A549 (cell line): ENCODE data around the gene ABITRAM.

Source experiments
- EP300 ChIP-seq, 2 experiments: fragments of >200 bp; sonication (Bioruptor Twin); formaldehyde crosslinking; IDR thresholded peaks; 2 replicates in 1 of 2; 3 replicates in 1 of 2; pipeline ENCODE4 v1.6.1; 2016 to 2017
- ESRRA ChIP-seq: fragments of 150-350 bp; IDR thresholded peaks from 2 replicates; pipeline ENCODE4 v1.6.1; 2014; ENCODE audit warnings: mild to moderate bottlenecking, low read length, borderline replicate concordance
- NR3C1 ChIP-seq: fragments of >200 bp; sonication (Bioruptor Twin); formaldehyde crosslinking; IDR thresholded peaks from 3 replicates; pipeline ENCODE4 v1.6.1; 2017
- PHF8 ChIP-seq: fragments of 200-600 bp; sonication (generic); IDR thresholded peaks from 2 replicates; pipeline ENCODE4 v1.6.1; 2016; ENCODE audit warnings: low read depth, mild to moderate bottlenecking, antibody characterized with exemption, moderate library complexity, borderline replicate concordance
- POLR2A ChIP-seq: IDR thresholded peaks from 2 replicates; pipeline ENCODE4 v1.6.1; 2012; ENCODE audit warnings: mild to moderate bottlenecking, low read length
- RAD21 ChIP-seq, 2 experiments: fragments of >200 bp in 1 of 2; sonication (Bioruptor Twin) in 1 of 2; formaldehyde crosslinking in 1 of 2; IDR thresholded peaks in 1 of 2; conservative IDR thresholded peaks in 1 of 2; 2 replicates in 1 of 2; 3 replicates in 1 of 2; pipeline ENCODE4 v1.6.1; 2012 to 2018; ENCODE audit warnings: inconsistent platforms in 1 of 2
- SMC3 ChIP-seq: fragments of >200 bp; sonication (Bioruptor Twin); formaldehyde crosslinking; IDR thresholded peaks from 3 replicates; pipeline ENCODE4 v1.6.1; 2018; ENCODE audit warnings: inconsistent platforms
- TF ChIP-seq, protein P1 (sequence below): fragments of 150-350 bp; IDR thresholded peaks from 2 replicates; pipeline ENCODE4 v1.6.1; 2014; ENCODE audit warnings: low read depth, mild to moderate bottlenecking, low read length
- TF ChIP-seq, protein P2 (sequence below): fragments of >200 bp; sonication (Bioruptor Twin); formaldehyde crosslinking; IDR thresholded peaks from 3 replicates; pipeline ENCODE4 v1.5.1; 2016
- TF ChIP-seq, protein P3 (sequence below): IDR thresholded peaks from 2 replicates; pipeline ENCODE4 v1.6.1; 2012; ENCODE audit warnings: low read depth, borderline replicate concordance

DNA sequence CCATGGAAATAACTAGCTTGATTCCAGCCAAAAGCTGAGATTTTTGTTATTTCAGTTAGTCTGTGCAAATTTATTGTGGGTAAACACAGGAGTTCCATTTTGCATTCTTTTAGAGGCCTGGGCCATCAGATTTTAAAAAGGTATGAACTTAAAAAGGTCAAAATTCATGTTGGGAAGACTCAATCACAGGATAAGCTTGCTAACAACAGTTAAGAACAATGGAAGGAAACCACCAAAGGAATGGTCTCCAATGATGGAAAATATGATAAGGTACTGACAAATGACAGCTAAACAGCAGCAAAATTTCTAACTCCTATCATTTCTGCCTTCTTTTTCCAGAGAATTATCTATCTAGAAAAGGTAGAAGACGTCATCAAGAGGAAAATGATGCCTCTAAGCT, 16.0 kb downstream of the ABITRAM start:
- TF ChIP-seq, protein P1, sequence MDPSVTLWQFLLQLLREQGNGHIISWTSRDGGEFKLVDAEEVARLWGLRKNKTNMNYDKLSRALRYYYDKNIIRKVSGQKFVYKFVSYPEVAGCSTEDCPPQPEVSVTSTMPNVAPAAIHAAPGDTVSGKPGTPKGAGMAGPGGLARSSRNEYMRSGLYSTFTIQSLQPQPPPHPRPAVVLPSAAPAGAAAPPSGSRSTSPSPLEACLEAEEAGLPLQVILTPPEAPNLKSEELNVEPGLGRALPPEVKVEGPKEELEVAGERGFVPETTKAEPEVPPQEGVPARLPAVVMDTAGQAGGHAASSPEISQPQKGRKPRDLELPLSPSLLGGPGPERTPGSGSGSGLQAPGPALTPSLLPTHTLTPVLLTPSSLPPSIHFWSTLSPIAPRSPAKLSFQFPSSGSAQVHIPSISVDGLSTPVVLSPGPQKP, result no peak
- TF ChIP-seq, protein P2, sequence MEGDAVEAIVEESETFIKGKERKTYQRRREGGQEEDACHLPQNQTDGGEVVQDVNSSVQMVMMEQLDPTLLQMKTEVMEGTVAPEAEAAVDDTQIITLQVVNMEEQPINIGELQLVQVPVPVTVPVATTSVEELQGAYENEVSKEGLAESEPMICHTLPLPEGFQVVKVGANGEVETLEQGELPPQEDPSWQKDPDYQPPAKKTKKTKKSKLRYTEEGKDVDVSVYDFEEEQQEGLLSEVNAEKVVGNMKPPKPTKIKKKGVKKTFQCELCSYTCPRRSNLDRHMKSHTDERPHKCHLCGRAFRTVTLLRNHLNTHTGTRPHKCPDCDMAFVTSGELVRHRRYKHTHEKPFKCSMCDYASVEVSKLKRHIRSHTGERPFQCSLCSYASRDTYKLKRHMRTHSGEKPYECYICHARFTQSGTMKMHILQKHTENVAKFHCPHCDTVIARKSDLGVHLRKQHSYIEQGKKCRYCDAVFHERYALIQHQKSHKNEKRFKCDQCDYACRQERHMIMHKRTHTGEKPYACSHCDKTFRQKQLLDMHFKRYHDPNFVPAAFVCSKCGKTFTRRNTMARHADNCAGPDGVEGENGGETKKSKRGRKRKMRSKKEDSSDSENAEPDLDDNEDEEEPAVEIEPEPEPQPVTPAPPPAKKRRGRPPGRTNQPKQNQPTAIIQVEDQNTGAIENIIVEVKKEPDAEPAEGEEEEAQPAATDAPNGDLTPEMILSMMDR, result no peak
- TF ChIP-seq ESRRA (no peak), EP300 (IDR thresholded peaks at IDR 0.05) (no peak), NR3C1 (no peak), PHF8 (no peak), SMC3 (no peak), POLR2A (no peak), RAD21 (conservative IDR thresholded peaks at IDR 0.05 in 1 of 2, IDR thresholded peaks at IDR 0.05 in 1 of 2) (no peak)
- TF ChIP-seq, protein P3, sequence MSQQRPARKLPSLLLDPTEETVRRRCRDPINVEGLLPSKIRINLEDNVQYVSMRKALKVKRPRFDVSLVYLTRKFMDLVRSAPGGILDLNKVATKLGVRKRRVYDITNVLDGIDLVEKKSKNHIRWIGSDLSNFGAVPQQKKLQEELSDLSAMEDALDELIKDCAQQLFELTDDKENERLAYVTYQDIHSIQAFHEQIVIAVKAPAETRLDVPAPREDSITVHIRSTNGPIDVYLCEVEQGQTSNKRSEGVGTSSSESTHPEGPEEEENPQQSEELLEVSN, result no peak
